IMR-90 (cell line): Measurements from ENCODE around the gene DSCAM. TPM values are rescaled to one million over a fixed set of nuclear protein-coding genes. Genes with fewer than 3 reads are reported as not detected.

ENCODE experiments used
- ATAC-seq: fragments of 200-7000 bp; cut with Tn5 transposase; 2 replicates; pipeline ENCODE4 v1.9.1; 2020; ENCODE audit warnings: low read depth, mild to moderate bottlenecking, moderate library complexity
- BruUV-seq: library from RNA; stranded (reverse); fragments of 400-500 nt; replicated peaks from 2 replicates; lab custom pipeline; 2021; lab: Mats Ljungman, UMichigan
- CTCF ChIA-PET: fragments of 300-600 bp; formaldehyde crosslinking; extraction: SDS; loops from one replicate; lab custom pipeline; 2021; ENCODE audit warnings: antibody characterized with exemption; lab: Yijun Ruan, JAX
- POLR2A ChIA-PET: fragments of 300-600 bp; sonication (Branson Sonifier 250); formaldehyde crosslinking; loops from one replicate; lab custom pipeline; 2022; ENCODE audit warnings: antibody characterized with exemption; ENCODE audit not compliant: unreplicated experiment; lab: Charles Lee
- DNase-seq: peaks from one replicate; pipeline ENCODE4 v3.0.0; 2013
- H2AFZ ChIP-seq: replicated peaks from 2 replicates; pipeline ENCODE3; 2013; ENCODE audit warnings: low read length, mild to moderate bottlenecking; ENCODE audit not compliant: poor library complexity
- H2AK5ac ChIP-seq: 2 replicates; pipeline ENCODE4 v1.6.1; 2013; ENCODE audit warnings: low read depth, low read length, inconsistent platforms
- H2AK9ac ChIP-seq: replicated peaks from 2 replicates; pipeline ENCODE3; 2013; ENCODE audit warnings: mild to moderate bottlenecking, low read depth, low read length, moderate library complexity; ENCODE audit not compliant: poor library complexity
- H2BK120ac ChIP-seq: 2 replicates; pipeline ENCODE4 v1.6.1; 2013; ENCODE audit warnings: low read depth, low read length, inconsistent platforms
- H2BK15ac ChIP-seq: 3 replicates; pipeline ENCODE4 v1.6.1; 2013; ENCODE audit warnings: low read depth, low read length, inconsistent platforms
- H2BK20ac ChIP-seq: 2 replicates; pipeline ENCODE4 v1.6.1; 2013; ENCODE audit warnings: low read depth, mild to moderate bottlenecking, inconsistent platforms, low read length, moderate library complexity
- H2BK5ac ChIP-seq: 2 replicates; pipeline ENCODE4 v1.6.1; 2013; ENCODE audit warnings: mild to moderate bottlenecking, low read depth, low read length, inconsistent platforms; ENCODE audit not compliant: poor library complexity, severe bottlenecking
- H3K14ac ChIP-seq: replicated peaks from 2 replicates; pipeline ENCODE4 v1.6.1; 2013; ENCODE audit warnings: low read depth, low read length, inconsistent platforms
- H3K18ac ChIP-seq: 2 replicates; pipeline ENCODE4 v1.6.1; 2013; ENCODE audit warnings: low read depth, low read length, control low read depth
- H3K23ac ChIP-seq: 2 replicates; pipeline ENCODE4 v1.6.1; 2013; ENCODE audit warnings: low read depth, low read length, inconsistent platforms
- H3K27ac ChIP-seq: 2 replicates; pipeline ENCODE4 v1.5.1; 2013; ENCODE audit warnings: mild to moderate bottlenecking, control low read depth, low read length; ENCODE audit not compliant: insufficient read depth
- H3K27me3 ChIP-seq: 2 replicates; pipeline ENCODE4 v1.6.1; 2013; ENCODE audit warnings: low read length; ENCODE audit not compliant: control insufficient read depth, insufficient read depth
- H3K36me3 ChIP-seq: 2 replicates; pipeline ENCODE4 v1.6.1; 2013; ENCODE audit warnings: low read length, mixed read lengths; ENCODE audit not compliant: control insufficient read depth, insufficient read depth
- H3K4ac ChIP-seq: 2 replicates; pipeline ENCODE4 v1.6.1; 2013; ENCODE audit warnings: low read depth, low read length, inconsistent platforms
- H3K4me1 ChIP-seq: 2 replicates; pipeline ENCODE4 v1.6.1; 2013; ENCODE audit warnings: low read length, mixed read lengths; ENCODE audit not compliant: control insufficient read depth, insufficient read depth
- H3K4me2 ChIP-seq: 2 replicates; pipeline ENCODE4 v1.6.1; 2013; ENCODE audit warnings: low read depth, mild to moderate bottlenecking, control low read depth, low read length, moderate library complexity
- H3K4me3 ChIP-seq: 2 replicates; pipeline ENCODE4 v1.5.1; 2013; ENCODE audit warnings: low read depth, mild to moderate bottlenecking, control low read depth, low read length, moderate library complexity; ENCODE audit not compliant: insufficient read depth
- H3K56ac ChIP-seq: 2 replicates; pipeline ENCODE4 v1.6.1; 2013; ENCODE audit warnings: low read length, inconsistent platforms; ENCODE audit not compliant: insufficient read depth; ENCODE audit errors: extremely low read depth
- H3K79me1 ChIP-seq, 2 experiments: 2 replicates each; pipeline ENCODE4 v1.6.1; 2013; ENCODE audit warnings: low read length in 2 of 2, inconsistent platforms in 1 of 2, low read depth in 1 of 2
- H3K9ac ChIP-seq: 2 replicates; pipeline ENCODE4 v1.6.1; 2013; ENCODE audit warnings: low read depth, low read length, control low read depth
- H3K9me1 ChIP-seq: 2 replicates; pipeline ENCODE4 v1.6.1; 2013; ENCODE audit warnings: low read length, inconsistent platforms; ENCODE audit not compliant: insufficient read depth
- H3K9me3 ChIP-seq: 2 replicates; pipeline ENCODE4 v1.6.1; 2013; ENCODE audit warnings: low read length; ENCODE audit not compliant: control insufficient read depth, insufficient read depth
- H4K20me1 ChIP-seq: 2 replicates; pipeline ENCODE4 v1.6.1; 2013; ENCODE audit warnings: low read length, inconsistent platforms; ENCODE audit not compliant: insufficient read depth
- H4K5ac ChIP-seq: 2 replicates; pipeline ENCODE4 v1.6.1; 2013; ENCODE audit warnings: mild to moderate bottlenecking, low read depth, low read length, control low read depth
- H4K8ac ChIP-seq, 2 experiments: 2 replicates each; pipeline ENCODE4 v1.6.1; 2013; ENCODE audit warnings: low read depth in 2 of 2, low read length in 2 of 2, control low read depth in 1 of 2, inconsistent platforms in 1 of 2
- H4K91ac ChIP-seq: 2 replicates; pipeline ENCODE4 v1.6.1; 2013; ENCODE audit warnings: low read depth, low read length, inconsistent platforms; ENCODE audit not compliant: insufficient read depth
- BHLHE40 ChIP-seq: fragments of 150-350 bp; IDR thresholded peaks from 2 replicates; pipeline ENCODE4 v1.6.1; 2016; ENCODE audit warnings: mild to moderate bottlenecking, low read depth, low read length
- CHD1 ChIP-seq: IDR thresholded peaks from 2 replicates; pipeline ENCODE4 v1.6.1; 2012; ENCODE audit warnings: low read depth, low read length, improper control_type of control experiment
- ELK1 ChIP-seq: fragments of 150-350 bp; IDR thresholded peaks from 2 replicates; pipeline ENCODE4 v1.6.1; 2016; ENCODE audit warnings: low read depth, mild to moderate bottlenecking, low read length, moderate library complexity, borderline replicate concordance
- POLR2A ChIP-seq: IDR thresholded peaks from 2 replicates; pipeline ENCODE4 v1.6.1; 2012; ENCODE audit warnings: mild to moderate bottlenecking, low read depth, low read length
- RCOR1 ChIP-seq: IDR thresholded peaks from 2 replicates; pipeline ENCODE4 v1.6.1; 2012; ENCODE audit warnings: mild to moderate bottlenecking, low read length, improper control_type of control experiment; ENCODE audit not compliant: insufficient replicate concordance
- WGBS, 2 experiments: methylation state at CpG; one replicate each; pipeline versions ENCODE4 v1.1.5 to v1.1.7; 2013; ENCODE audit warnings: missing lambda C conversion rate in 2 of 2; ENCODE audit not compliant: insufficient read length in 1 of 2; ENCODE audit errors: extremely low coverage in 2 of 2; 5-methylcytosine and 5-hydroxymethylcytosine counted together
- dilution Hi-C: fragments of 300-500 bp; cut with HindIII; formaldehyde crosslinking; loops from one replicate; pipeline ENCODE4 v1.14.3; 2018; ENCODE audit warnings: low sequenced_read_pairs; ENCODE audit not compliant: unreplicated experiment
- in situ Hi-C: fragments of 300-500 bp; cut with MboI; formaldehyde crosslinking; loops from 3 replicates; pipeline ENCODE4 v1.14.3; 2019; ENCODE audit warnings: low sequenced_read_pairs, inconsistent platforms, mixed read lengths
- intact Hi-C: fragments of 100-400 bp; cut with micrococcal nuclease; formaldehyde crosslinking; loops from 2 replicates; pipeline ENCODE4 v1.10.0; 2022
- polyA plus RNA-seq, 3 experiments: library from polyadenylated mRNA; depleted of rRNA; stranded (reverse); fragments of >200 nt; gene quantifications; 2 replicates each; pipeline ENCODE4 v1.2.3, GENCODE V29; 2012; ENCODE audit warnings: low replicate concordance in 1 of 3
- total RNA-seq: library from RNA; depleted of rRNA; stranded (reverse); fragments of >200 nt; gene quantifications from 2 replicates; pipeline ENCODE4 v1.2.3, GENCODE V29; 2012
- TF ChIP-seq, protein P1 (sequence below): fragments of 150-350 bp; IDR thresholded peaks from 2 replicates; pipeline ENCODE4 v1.6.1; 2017; ENCODE audit warnings: mild to moderate bottlenecking, antibody characterized with exemption, low read length, low read depth
- TF ChIP-seq, protein P2 (sequence below): conservative IDR thresholded peaks from 2 replicates; pipeline ENCODE4 v1.5.1; 2012; ENCODE audit warnings: mild to moderate bottlenecking, low read depth, low read length, improper control_type of control experiment

DSCAM gene
- total and polyA plus RNA-seq, 2 of the 4 experiments (the other 2 are of a cell fraction): under 0.01 to 0.02 TPM

- ATAC-seq (no peak), DNase-seq (no peak)
- H4K20me1 ChIP-seq: no peaks in the 10 kb centered on the region
- H3K56ac ChIP-seq: no peak overlapping the region
- H3K9me1 ChIP-seq: no peaks in the 10 kb centered on the region
- in situ Hi-C loops (no loop called here), intact Hi-C loops (no loop called here), dilution Hi-C loops (no loop called here)
- no peaks in the 10 kb centered on the region for H3K27me3 ChIP-seq
- H3K9me3 ChIP-seq: peaks cover 8% of the 10 kb centered on the region
- no peak overlapping the region for H3K4me3 ChIP-seq
- H2BK15ac ChIP-seq: no peak overlapping the region
- H3K14ac ChIP-seq: no peak overlapping the region
- no peaks in the 10 kb centered on the region for H3K36me3 ChIP-seq
- H4K8ac ChIP-seq: no peak overlapping the region
- no peak overlapping the region for H2BK20ac ChIP-seq
- H3K4me2 ChIP-seq: no peak overlapping the region
- no peak overlapping the region for H2BK120ac ChIP-seq
- H3K79me1 ChIP-seq: no peaks in the 10 kb centered on the region
- H3K18ac ChIP-seq: no peak overlapping the region
- no peak overlapping the region for H2AFZ ChIP-seq
- no peak overlapping the region for H4K5ac ChIP-seq
- H3K9ac ChIP-seq: no peak overlapping the region
- H3K4ac ChIP-seq: no peak overlapping the region
- H2BK5ac ChIP-seq: no peak overlapping the region
- no CpG with 5 or more reads among the region's 11 CpGs for WGBS, 2 experiments
- ChIA-PET CTCF (interaction anchor here (0.6 kb wide), 1 partner anchor 278 kb away, joined by 5 read pairs; no protein-coding TSS in a partner anchor), POLR2A (no interaction called here)
- no TSS peak for BruUV-seq
- H3K4me1 ChIP-seq: no peaks in the 10 kb centered on the region
- H3K23ac ChIP-seq: no peak overlapping the region
- H2AK5ac ChIP-seq: no peak overlapping the region
- no peak overlapping the region for H4K91ac ChIP-seq
- no peak overlapping the region for H2AK9ac ChIP-seq
- TF ChIP-seq, protein P1, sequence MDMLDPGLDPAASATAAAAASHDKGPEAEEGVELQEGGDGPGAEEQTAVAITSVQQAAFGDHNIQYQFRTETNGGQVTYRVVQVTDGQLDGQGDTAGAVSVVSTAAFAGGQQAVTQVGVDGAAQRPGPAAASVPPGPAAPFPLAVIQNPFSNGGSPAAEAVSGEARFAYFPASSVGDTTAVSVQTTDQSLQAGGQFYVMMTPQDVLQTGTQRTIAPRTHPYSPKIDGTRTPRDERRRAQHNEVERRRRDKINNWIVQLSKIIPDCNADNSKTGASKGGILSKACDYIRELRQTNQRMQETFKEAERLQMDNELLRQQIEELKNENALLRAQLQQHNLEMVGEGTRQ: no peak
- TF ChIP-seq ELK1: no peak
- no peak for TF ChIP-seq RCOR1
- TF ChIP-seq, protein P2, sequence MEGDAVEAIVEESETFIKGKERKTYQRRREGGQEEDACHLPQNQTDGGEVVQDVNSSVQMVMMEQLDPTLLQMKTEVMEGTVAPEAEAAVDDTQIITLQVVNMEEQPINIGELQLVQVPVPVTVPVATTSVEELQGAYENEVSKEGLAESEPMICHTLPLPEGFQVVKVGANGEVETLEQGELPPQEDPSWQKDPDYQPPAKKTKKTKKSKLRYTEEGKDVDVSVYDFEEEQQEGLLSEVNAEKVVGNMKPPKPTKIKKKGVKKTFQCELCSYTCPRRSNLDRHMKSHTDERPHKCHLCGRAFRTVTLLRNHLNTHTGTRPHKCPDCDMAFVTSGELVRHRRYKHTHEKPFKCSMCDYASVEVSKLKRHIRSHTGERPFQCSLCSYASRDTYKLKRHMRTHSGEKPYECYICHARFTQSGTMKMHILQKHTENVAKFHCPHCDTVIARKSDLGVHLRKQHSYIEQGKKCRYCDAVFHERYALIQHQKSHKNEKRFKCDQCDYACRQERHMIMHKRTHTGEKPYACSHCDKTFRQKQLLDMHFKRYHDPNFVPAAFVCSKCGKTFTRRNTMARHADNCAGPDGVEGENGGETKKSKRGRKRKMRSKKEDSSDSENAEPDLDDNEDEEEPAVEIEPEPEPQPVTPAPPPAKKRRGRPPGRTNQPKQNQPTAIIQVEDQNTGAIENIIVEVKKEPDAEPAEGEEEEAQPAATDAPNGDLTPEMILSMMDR: no peak; the same call in 1 of the 2 replicates
- no peak for TF ChIP-seq POLR2A
- TF ChIP-seq BHLHE40: no peak
- no peak for TF ChIP-seq CHD1
- H3K27ac ChIP-seq: no peak overlapping the region
These were observed 334.4 kb downstream of the DSCAM start for GRCh38 chr21:40512590-40512989.
